Dedifferentiated amniotic fluid mesenchymal stem cell (primary cell): Measurements from ENCODE around the gene PRKCH.
"Not testable (repeated sequence)": the region's sequence is repeated elsewhere in the genome, so short reads cannot be mapped to it uniquely, and the experiment has no call there.

Experiments
- DNase-seq: peaks from one replicate; pipeline ENCODE4 v3.0.0-alpha.2; 2016; ENCODE audit errors: extremely low spot score

PRKCH gene

GRCh38 chr14:61458766-61459165 is 137.4 kb downstream of the PRKCH start:
- DNase-seq = no peak

- DNase-seq = no peak
Observed at GRCh38 chr14:61459229-61459628, 137.8 kb downstream of the PRKCH start.

- DNase-seq = no peak
Observed at GRCh38 chr14:61460063-61460462, 138.7 kb downstream of the PRKCH start.

DNA sequence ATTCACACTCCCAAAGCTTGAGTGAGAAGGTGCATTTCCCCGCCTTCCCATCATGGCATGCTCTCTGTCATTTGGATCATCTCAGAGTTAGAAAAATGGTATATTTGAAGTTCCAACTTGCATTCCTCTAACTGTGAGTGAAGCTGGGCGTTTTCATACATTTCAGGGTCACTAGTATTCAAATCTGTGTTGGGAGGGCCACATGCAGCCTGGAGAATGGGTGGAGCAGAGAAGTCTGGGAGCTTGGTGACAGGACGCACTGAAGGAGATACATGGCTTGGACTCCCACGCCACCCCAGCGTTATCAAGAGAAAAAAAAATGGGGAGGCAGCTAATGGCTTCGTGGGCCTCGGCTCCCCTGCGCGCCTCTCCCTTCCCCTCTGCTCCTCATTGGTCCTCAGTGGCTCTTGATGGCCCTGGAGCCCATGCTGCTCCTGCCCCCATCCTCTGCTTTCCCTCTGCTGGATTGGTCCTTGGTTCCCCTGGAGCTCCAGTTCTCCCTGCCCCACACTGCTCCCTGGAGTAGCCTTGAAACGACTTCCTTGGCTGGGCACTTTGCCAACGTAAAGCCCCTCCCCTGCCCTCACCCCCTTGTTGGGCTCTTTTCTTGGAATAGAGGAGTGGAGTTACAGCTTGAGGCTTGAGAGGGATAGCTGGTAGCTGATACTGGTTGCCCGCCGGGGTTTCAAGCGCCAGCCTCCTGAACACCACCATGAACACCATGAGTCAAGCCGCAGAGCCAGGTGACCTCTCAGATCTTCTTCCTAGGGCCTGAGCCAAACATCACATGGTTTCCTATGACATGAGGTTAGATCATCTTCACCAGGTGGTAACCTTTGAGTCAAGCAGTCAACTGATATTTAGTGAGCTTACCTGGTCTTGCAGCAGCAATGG is 139.6 kb downstream of the PRKCH start:
- no peak for DNase-seq

- peak; percentile 74 for DNase-seq
Observed at GRCh38 chr14:61461808-61462275, 140.5 kb downstream of the PRKCH start.

GRCh38 chr14:61462566-61463193 is 141.3 kb downstream of the PRKCH start:
- DNase-seq = peak; percentile 48

- DNase-seq = no peak
Observed at GRCh38 chr14:61463664-61464285, 142.4 kb downstream of the PRKCH start.

GRCh38 chr14:61464539-61465320 is 143.4 kb downstream of the PRKCH start:
- not testable (repeated sequence) for DNase-seq

- DNase-seq = peak; percentile 57
Observed at GRCh38 chr14:61466249-61466904, 145.0 kb downstream of the PRKCH start.

GRCh38 chr14:61466905-61467280 is 145.5 kb downstream of the PRKCH start:
- DNase-seq = no peak

GRCh38 chr14:61467296-61467695 is 145.9 kb downstream of the PRKCH start:
- DNase-seq = no peak

DNA sequence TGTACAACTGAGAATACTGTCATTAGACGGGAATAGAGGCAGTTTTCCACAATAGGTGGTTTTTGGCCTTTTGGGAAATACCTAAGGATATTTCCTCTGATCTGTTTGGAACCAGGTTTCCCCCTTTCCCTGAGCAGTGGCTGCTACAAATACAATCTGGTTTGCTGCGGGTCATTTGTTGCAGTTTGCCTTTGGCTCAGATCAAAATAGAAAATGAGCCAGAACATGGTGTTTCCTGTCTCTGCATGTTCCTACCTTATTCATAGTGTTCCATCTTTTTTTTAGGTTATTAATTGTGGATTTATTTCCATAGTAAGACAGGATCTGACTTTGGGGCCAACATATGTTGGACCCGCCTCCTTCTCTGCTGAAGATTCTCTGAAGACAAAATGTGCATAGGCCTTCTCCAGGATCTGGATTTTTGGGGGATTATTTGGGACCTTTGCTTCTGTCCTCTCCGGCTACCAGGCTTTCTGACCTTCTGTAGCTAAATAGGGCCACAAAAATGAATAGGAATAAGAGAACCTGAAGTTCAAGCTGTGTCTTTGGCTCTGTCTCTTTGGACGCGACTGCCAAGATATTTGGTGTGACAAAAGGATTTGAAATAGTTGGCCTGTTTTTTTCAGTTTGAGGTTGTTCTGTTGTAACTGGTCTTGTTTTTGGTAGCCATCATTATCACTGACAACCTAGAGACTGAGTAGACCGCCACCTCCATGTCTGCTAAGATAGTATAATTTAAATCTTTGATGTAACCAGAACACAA is 146.9 kb downstream of the PRKCH start:
- DNase-seq = no peak

- no peak for DNase-seq
Observed at GRCh38 chr14:61469781-61470180, 148.4 kb downstream of the PRKCH start.

- peak; percentile 90 for DNase-seq
Observed at GRCh38 chr14:61470261-61470960, 149.0 kb downstream of the PRKCH start.

DNA sequence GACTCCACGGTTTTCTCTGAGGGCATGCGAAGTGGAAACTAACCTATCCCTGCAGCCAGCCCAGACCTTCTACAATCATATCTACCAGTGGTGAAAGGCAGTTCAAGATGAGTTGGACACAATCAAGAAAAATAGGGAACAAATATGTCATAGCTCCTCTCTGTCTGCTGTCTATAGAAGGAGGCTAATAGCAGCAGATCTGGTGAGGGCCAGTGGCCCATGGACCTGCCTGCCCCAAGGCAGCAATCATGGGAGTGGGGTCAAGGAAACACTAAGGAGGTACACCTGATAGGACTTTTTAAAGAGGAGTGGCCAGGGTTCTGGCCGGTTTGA is 149.5 kb downstream of the PRKCH start:
- no peak for DNase-seq

GRCh38 chr14:61471297-61472005 is 150.1 kb downstream of the PRKCH start:
- no peak for DNase-seq

DNA sequence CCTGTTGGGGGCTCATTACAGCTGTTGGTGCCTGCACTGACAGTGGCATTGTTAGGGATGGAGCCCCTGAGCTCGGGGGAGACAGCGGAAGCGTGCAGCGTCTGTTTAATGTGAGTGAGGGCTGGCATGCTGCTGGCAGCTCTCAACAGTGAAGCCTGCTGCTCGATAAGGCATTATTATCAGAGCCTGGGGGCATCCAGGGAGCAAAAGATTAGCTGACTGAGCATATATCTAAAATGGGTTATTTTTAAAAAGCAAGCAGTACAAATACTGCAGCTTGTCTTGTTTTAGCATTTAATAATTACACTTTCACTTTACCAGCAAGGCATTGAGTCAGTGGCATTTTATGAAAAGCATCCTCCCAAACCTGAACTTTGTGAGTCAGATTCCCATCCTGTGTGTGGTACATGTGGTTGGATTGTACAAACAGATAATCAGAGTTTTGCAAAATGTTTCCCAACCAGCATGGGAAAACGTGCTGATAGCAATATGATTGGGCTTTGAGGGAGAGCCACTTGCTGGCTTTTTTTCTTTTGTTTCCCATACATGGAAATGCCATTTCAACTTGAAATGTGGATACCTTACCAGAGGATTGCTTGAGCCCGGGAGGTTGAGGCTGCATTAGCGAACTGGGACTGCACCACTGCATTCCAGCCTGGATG is 150.8 kb downstream of the PRKCH start:
- DNase-seq = peak; percentile 79

GRCh38 chr14:61472801-61473376 is 151.5 kb downstream of the PRKCH start:
- DNase-seq = no peak
